ENCODE results near the gene MAN2A2. TPM values are rescaled to one million over a fixed set of nuclear protein-coding genes. Genes with fewer than 3 reads are reported as not detected.

The MAN2A2 gene
- total and polyA plus RNA-seq, 2 of the 8 experiments (the other 6 are each of a cell fraction or from before 2014, with no cell fraction given) = 23.1 to 29.7 TPM

GRCh38 chr15:90902840-90903732, at the start of gene MAN2A2 (continued):
- no peak for TF ChIP-seq SAP30 (IDR thresholded peaks at IDR 0.05; ENCODE audit: insufficient read depth, insufficient replicate concordance, low read length)
- peak; percentile 52 for TF ChIP-seq EZH2 (IDR thresholded peaks at IDR 0.05; ENCODE audit: low read depth, low read length, severe bottlenecking)
- no peak for TF ChIP-seq POLR2A (IDR thresholded peaks at IDR 0.05; ENCODE audit: control extremely low read depth in 1 of 2, low read depth in 2 of 2, low read length in 2 of 2)
- TF ChIP-seq BRCA1 (IDR thresholded peaks at IDR 0.05; ENCODE audit: low read depth, low read length) = no peak
- TF ChIP-seq EGR1 (IDR thresholded peaks at IDR 0.05; ENCODE audit: borderline replicate concordance, low read depth, low read length) = peak; percentile 79; the same call in 1 of the 2 replicates
- TF ChIP-seq KDM4A (IDR thresholded peaks at IDR 0.05; ENCODE audit: low read depth, low read length, severe bottlenecking) = peak; percentile 82
- TF ChIP-seq GTF2F1 (IDR thresholded peaks at IDR 0.05; ENCODE audit: borderline replicate concordance, low read depth, low read length) = no peak
- TF ChIP-seq SIN3A (conservative IDR thresholded peaks at IDR 0.05 in 1 of 2, IDR thresholded peaks at IDR 0.05 in 1 of 2; ENCODE audit: low read depth in 1 of 2, low read length in 2 of 2) = peak in 1 of 2 experiments; percentile 43; a peak in 1 of 4 replicates
- no peak for TF ChIP-seq SIX5 (IDR thresholded peaks at IDR 0.05; ENCODE audit: low read depth, low read length)
- TF ChIP-seq CEBPB (IDR thresholded peaks at IDR 0.05; ENCODE audit: low read depth, low read length) = no peak
- no peak for TF ChIP-seq JUND (IDR thresholded peaks at IDR 0.05; ENCODE audit: low read length)
- no peak for TF ChIP-seq NANOG (IDR thresholded peaks at IDR 0.05; ENCODE audit: insufficient read depth, low read depth, low read length, poor library complexity, severe bottlenecking)
- TF ChIP-seq SUZ12 (IDR thresholded peaks at IDR 0.05; ENCODE audit: low read length) = peak; percentile 52; the same call in 1 of the 2 replicates
- TF ChIP-seq RBBP5 (IDR thresholded peaks at IDR 0.05; ENCODE audit: borderline replicate concordance, low read depth, low read length) = peak; percentile 74
- 0 out of 2 replicates have a peak, but pooled peaks have one; percentile 21 for TF ChIP-seq PHF8 (conservative IDR thresholded peaks at IDR 0.05; ENCODE audit: low read depth, low read length)
- peak; percentile 23 for TF ChIP-seq RNF2 (IDR thresholded peaks at IDR 0.05; ENCODE audit: borderline replicate concordance, low read depth, low read length, missing control alignments, poor library complexity, severe bottlenecking)
- TF ChIP-seq SIRT6 (IDR thresholded peaks at IDR 0.05; ENCODE audit: low read length) = no peak
- no peak for TF ChIP-seq RXRA (IDR thresholded peaks at IDR 0.05; ENCODE audit: insufficient read depth, low read depth, low read length)
- TF ChIP-seq RAD21 (IDR thresholded peaks at IDR 0.05 in 1 of 2, conservative IDR thresholded peaks at IDR 0.05 in 1 of 2; ENCODE audit: low read depth in 2 of 2, low read length in 2 of 2) = no peak
- no peak for TF ChIP-seq SP2 (IDR thresholded peaks at IDR 0.05; ENCODE audit: low read length)
- TF ChIP-seq E2F6 (IDR thresholded peaks at IDR 0.05) = peak; percentile 37
